Measurements from ENCODE around the gene SEPTIN2.
"Not testable (repeated sequence)": the region's sequence is repeated elsewhere in the genome, so short reads cannot be mapped to it uniquely, and the experiment has no call there.

SEPTIN2 gene

DNA sequence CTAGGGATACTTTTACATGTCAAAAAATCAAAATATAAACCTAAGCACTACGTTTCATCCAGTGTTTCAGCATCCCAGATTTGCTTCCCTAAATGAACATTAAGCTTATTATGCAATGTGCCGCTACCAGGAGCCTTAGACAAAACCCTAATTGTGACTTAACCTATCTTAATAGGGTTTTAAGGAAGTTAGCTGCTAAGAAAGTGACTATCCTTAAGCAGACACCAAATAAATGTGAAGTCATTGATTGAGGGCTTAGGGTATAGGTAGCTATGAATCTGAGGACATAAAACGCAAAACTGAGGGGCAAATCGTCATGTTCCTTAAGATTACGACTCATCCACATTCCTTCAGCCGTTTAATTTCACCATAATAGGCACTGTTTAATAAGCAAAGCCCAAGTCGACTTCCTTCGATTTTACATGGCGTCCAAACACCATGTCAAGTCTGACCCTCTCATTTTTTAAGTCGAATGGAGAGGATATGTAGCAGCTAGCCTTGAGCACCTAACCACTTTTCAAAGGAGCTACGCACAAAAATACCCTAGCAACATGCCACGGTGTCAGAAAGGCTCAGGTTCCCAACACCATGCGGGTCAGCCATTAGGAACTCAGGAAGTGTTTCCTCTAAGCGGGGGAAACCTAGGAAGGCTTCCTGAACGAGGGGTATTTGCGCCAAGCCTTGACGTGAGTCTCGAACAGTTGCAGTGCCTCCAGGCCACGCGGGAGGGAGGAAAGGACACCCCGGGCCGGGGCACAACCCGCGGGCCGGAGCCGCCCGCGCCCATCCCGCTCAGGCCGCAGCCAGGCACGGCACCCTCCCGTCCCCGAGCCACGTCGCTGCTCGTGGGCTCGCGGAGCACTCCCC lies 1.3 kb upstream of the SEPTIN2 start:
- no peak for DNase-seq

DNA sequence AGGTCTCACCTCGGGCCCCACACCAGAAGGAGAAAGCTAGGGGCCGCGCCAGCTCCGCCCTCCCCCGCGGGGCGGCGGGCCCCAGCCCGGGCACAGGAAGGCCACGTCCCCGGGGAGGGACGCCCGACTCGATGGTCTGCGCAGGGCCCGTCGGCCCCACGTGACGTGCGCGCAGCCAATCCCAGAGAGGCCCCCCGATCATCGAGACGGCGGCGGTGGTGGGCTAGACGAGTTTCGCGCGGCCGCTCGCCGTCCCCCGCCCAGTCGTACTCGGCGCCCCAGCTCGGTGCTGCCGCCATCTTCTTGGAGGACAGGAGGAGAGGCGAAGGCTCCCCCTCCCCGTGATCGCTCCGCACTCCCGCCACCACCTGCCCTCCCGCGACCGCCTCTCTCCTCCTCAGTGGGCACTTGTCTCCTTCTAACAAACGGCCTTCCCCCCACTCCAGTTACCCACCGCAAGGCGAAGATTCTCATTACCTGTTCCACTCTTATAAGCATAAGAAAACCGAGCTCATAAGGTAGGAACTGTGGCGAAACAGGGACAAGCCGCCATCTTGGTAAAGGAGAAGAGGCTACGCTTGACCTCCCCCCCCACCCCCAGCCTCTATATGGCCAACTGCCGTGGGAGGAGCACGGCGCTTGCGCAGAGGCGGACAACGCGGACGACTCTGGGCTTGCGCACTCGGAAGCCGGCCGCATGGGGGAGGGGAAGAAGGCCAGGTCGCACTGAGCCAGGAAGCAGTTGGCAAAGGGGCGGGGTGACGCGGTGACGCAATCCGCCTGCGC lies 439 bp upstream of the SEPTIN2 start, which contains the start of gene HDLBP:
HDLBP (minus strand) TSS at position 580 of the 786 bp plus-strand sequence. CDS start 48,803 bp downstream, outside the sequence.
- DNase-seq, result peak; percentile 100

DNA sequence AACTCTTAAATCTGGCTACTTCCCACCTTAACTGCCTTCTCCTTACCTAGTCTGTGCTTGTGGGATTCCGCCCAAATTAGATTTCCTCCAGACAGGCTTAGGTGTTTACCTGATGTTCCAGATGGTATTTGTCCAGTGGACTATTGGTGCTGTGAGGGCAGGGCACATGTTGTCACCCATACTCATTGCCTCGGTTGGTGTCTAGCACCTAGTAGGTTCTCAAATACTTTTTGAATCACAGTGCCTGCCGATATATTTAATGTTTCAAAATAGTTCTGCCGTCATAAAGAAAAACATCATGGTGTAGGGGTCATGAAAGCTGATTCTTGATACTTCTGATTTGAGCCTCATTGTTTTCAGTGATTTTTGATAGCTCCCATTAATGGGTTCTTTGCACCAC lies 1.1 kb downstream of the SEPTIN2 start:
- peak; percentile 15 for DNase-seq

DNA sequence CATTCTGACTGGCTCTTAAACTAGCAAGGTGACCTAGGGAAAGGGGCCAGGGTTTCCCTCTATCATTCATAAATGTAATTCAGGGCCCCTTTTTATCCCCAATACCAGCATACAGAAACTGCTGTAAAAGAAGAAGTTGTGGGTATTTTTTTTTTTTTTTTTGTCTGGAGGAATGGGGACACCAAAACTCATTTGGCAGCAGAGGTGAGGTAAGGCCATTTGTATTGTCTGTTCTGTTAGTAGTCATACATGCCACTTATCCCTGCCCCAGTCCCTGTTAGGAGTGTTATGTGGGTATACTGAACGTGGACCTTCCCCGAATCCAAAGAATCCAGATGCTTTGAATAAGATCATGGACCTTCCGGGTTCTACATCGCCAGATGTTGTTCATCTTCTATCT lies 1.7 kb downstream of the SEPTIN2 start:
- DNase-seq, result no peak

DNA sequence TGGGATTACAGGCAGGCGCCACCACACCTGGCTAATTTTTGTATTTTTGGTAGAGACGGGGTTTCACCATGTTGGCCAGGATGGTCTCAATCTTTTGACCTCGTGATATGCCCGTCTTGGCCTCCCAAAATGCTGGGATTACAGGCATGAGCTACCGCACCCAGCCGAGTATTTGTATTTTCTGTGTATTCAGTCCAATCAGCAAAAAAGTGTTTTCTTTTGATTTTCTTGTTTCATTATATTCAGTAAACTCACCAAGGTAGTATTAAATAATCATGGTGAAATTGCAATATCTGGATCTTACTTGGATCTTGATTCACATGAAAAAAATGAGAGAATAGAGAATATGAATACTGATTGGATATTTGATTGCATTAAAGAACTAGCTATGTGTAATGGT lies 3.1 kb downstream of the SEPTIN2 start:
- not testable (repeated sequence) for DNase-seq

DNA sequence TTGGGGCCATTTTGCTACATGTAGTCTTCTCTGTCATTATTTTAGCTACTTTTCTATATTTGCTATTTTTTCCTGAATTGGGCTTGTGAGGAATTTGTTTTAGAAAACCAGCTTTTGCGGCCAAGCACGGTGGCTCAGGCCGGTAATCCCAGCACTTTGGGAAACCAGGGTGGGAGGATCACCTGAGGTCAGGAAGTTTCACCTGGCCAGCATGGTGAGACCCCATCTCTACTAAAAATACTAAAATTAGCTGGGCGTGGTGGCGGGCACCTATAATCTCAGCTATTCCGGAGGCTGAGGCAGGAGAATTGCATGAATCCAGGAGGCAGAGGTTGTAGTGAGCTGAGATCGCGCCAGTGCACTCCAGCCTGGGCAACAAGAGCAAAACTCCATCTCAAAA lies 4.7 kb downstream of the SEPTIN2 start:
- no peak for DNase-seq

DNA sequence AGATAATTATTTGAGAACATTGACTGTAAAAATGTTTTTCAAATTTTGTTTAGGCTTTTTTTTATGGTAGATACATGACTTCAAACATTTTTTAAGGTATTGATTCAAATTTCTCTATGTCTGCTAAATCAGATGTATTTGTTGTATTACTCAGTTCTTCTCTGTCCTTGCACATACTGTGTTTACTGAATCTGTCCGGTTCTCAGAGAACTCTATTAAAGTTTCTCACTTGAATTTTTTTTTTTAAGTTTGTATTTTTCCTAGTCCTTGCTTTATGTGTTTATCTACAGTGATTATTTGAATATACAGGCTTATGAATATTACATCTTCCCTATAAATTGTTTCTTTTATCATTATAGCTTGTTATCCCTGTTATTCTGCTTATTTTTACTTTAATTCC lies 5.3 kb downstream of the SEPTIN2 start:
- no peak for DNase-seq

DNA sequence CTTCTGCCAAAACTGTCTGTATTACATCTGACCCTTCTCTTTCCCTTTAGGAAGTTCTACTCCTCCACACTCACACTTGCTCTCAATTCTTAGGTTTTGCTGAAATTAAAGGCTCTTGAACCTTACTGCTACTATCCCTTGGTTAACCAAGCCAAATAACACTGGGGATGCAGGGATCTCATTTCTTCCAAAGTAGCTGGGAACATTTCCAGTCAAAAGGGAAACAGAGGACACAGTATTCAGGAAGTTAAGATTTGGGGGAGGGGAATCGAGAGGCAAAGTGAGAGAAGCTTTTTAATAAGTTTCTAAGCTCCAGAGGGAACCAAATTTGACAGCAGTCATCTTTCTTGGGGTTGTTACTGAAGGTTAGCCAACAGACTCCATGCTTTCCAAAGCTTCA lies 6.2 kb downstream of the SEPTIN2 start:
- DNase-seq, result no peak

DNA sequence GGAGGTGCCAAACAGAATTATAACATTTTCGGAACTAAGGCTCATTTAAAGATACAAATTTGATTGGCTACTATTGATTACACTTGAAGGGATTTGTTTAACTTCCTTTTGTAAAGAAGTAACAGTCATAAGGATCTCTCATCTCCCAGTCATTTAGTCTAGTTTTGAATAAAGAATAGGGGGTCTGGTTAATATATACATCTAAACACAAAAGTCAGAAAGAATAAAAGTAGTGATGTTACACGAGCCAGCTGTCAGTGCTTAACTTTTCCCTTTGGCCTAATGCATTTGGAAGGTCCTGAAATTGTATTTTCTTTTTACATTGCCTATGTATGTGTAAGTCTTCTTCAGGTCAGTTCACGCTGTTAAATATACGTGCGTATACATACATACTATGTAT lies 8.1 kb downstream of the SEPTIN2 start:
- DNase-seq, result no peak

DNA sequence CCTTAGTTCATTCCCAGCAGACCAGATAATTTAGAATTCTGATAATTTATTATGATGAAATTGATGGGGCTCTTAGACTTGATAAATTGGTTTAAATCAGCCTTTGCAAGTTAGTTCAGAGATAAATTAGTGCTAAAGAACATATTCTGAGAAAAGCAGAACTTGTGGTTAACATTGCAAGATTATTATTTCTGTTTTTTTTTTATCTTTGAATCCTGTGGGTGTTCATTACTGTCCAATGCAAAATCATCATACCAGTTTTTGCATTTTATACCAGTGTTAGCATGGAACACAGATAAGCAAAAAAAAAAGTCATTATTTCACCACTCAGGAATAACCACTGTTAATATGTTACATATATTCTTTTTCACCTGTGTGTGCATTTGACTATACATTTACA lies 9.1 kb downstream of the SEPTIN2 start:
- no peak for DNase-seq

DNA sequence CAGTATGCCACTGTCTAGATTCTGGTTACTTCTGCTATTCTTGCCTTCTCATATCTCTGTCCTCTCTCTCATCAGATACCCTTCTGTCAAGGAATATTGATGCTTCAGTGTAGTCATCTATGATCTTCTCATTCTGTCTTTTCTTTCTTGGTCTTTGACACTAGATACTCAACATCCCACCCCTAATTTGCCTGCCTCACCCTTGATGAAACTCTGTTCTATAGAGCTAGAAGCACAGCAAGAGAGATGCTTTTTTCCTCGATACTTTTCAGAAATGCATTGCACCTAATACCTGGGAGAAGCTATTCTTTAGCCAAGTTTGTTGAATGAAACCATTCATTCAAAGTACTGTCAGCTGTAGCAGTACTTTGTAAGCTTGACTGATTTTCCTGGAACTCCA lies 9.5 kb downstream of the SEPTIN2 start:
- DNase-seq, result no peak

DNA sequence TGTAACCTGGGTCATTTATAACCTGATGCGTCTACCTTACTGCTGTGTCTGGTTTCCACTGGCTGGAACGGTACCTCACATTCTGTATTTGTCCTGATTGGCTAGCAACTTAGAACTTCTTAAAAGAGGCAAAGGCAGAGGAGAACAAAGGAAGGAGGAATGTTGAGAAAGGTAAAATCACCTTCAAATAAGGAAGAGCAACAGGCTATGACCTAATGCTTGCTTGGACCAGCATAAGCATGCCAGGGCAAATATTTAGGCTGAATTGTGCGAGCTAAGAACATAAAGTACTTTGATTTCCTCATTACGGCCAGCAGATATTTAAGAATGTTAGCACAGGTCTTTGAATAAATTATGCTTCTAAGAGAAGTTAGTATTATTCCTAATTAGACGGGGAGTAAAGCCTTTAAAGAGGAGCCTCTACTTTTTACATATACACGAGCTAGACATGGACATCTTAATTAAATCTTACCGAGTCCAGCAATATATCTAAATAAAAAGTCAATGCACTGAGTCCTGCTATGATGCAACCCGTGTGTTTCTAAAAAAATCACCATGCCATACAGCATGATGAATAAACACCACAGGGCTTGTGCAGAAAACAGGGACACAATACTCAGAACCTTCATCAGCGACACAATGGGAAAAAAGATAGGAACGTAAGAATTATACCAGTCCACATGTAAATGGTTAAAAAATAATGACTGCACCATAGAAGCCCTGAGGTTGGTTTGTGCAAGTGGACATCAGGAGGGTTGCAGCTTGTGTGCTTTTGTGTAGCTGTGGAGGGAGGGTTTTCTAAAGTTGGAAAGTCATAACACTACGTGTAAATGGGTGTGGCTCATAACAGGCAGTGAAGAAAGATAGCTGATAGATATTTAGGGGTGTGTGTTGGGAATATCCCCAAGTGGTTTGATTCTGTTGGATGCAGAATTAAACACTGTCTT lies 14.2 kb downstream of the SEPTIN2 start:
- DNase-seq, result no peak

DNA sequence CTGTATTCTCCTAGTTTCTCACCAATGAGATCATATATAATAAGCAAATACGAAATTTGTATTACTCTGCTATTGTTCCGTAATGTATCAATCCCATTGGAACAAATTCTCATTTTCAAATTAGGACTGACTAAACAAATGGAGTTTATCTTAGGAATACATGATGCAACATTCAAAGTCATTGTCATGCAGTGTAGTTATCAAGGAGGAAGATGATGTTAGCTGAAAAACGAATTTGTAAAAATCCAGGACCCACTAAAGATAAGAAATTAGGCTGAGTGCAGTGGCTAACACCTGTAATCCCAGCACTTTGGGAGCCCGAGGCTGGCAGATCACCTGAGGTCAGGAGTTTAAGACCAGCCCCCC lies 14.9 kb downstream of the SEPTIN2 start:
- DNase-seq, result no peak

DNA sequence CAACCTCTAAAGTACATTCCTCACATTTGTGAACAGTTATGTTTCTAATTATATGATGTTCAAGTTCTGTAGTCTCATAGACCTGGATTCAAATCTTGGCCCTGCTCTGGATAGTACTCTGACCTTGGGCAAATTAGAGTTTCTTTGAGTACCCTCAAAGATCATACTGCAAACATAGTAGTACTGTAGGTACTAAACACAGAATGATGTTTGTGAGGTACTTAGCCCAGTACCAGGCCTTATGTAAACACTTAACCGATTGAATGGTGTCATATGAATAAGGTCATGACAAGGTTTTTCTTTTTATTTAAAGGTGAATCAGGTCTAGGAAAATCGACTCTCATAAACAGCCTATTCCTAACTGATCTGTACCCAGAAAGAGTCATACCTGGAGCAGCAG lies 19.1 kb downstream of the SEPTIN2 start:
- no peak for DNase-seq

DNA sequence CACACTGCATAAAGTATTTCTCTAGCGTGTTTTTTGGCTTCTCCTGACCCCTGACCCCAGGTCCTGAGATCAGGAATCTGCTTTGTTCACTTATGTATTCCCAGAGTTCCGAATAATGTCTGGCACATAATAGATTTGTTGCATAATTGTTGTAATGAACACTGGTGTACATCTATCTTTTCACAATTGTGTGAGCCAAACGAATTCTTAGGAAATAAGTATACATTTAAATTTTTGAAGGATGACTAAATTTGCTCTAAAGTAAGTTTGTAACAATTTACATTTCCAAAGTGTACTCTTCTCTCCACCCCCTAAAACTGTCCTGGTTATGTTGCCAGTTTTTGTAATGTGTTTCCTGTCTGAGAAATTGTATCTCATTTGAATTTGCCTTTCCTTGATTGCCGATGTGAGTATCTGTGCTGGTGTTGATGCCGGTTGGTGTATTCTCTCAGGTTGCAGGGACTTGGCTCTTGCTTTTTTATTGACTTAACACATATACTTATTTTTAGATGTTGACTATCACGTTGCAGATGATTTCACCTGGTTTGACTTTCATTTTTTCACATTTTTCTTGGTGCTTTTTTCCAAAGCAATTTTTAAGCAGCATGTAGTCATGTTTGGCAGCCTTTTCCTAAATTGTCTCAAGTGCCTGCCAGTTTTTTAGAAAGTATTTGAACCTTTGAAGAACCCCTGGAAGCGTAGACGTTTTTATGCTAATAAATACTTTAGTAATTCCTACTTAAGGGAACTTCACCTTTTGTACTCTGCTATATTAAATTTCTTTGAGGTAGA lies 24.3 kb downstream of the SEPTIN2 start:
- DNase-seq, result no peak

DNA sequence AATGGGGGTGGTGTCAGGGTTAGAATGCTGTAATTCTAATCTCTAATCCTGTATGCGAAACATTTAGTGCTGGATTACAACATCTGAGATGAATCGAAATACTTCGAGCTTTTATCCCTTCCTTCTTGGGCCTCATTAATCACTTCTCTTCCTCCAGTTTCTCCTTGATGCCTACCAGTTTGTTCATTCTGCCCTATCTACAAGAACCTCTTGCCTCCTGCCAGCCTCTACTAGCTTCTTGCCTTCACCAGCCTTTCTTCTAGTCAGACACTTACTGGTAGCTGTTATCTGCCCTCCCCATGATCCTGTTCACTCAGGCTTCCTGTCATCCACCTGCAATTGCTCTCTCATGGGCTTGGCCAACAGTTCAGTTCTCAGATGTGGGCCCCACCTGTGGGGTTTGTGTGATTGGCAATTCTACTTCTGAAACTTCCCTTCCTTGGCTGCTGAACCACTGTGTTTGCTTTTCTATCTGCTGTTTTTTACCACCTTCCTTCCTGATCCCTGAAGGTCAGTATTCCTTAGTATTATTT lies 25.0 kb downstream of the SEPTIN2 start:
- DNase-seq, result no peak

DNA sequence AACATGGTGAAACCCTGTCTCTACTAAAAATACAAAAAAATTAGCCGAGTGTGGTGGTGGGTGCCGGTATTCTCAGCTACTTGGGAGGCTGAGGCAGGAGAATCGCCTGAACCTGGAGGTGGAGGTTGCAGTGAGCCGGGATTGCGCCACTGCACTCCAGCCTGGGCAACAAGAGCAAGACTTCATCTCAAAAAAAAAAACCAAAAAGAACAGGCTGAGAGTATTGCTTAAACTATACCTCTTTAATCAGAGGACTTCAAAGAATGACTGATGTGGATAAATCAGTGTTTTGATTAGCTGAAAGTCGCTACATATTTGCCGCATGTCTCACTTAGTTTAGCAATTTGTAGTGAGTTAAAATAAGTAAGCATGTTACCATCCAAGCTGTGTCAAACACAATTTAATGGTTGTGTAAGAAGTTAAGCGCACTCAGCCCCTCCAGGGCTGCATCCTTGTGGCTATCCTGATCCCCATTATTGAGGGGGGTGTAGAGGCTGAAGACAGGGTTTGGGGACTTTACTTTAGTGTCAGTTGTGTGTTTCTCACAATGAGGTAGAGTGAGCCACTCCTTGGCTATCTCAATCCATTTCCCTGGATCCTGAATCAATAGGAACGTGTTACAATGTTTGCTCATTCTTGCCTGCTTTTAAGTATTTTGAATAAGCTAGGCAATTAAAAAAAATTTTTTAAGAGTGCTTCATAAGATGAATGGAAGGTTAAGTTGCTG lies 29.4 kb downstream of the SEPTIN2 start:
- DNase-seq, result no peak

DNA sequence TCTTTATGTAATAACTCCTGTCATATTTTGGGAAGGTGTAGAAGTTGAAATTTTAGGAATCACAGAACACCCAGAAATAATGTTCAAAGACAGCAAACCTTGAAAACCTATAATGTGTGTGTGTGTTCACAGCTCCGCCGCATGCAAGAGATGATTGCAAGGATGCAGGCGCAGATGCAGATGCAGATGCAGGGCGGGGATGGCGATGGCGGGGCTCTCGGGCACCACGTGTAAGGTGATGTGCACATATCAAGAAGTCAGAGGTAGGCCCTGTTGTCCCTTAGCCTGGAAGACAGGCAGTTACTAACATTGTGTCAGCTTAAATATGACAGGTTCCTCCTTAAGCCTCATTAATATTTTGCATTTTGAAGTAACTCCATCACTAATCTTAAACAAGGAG lies 34.2 kb downstream of the SEPTIN2 start:
- DNase-seq, result no peak

DNA sequence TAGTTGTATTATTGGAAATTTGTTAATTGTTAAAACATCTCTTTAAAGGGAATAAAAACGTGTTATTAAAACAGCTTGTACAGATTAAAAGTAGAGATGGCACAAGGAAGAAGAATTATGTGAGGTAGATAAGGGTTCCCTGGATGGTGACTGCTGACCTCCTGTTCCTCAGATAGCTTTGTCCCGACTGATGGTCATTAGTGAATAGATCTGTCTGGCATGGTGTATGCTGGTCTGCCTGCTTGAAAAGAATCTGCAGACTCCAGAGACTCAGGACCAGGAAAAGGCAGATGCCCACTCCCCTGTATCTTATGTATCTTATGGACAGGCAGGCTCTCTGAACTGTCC lies 34.8 kb downstream of the SEPTIN2 start:
- no peak for DNase-seq

DNA sequence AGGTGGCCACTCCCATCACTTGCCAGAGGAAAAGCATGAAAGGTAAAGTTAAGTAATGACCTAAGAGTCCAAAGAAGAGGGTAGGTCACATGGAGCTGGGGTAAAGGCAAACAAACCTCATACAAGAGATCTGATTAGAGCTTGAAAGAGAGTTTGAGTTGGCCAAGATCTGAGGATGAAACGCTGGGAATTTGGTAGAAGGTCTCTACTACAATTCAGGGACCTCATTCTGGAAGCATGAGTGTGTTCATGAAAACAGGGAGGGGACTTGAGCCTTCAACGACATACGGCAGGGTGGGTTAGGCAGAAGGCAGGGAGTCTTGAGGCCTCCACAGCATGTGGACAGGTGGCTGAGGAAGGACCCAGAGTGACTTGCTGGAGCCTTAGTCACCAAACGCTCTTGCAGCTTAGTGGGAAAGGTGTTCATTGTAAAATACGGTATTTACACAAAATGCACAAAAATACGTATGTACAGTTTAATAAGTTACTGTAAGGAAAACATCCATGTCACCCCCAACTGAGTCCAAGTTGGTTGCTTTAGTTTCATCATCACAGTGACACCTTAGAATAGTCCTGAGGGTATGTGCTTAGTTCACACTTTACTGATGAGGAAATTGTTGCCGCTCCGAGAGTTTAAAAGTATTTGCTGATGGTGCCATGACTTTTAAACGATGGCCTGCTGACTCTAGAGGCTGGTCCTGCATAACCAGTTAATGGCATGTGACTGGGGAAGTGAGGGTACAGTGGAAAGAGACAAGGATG lies 35.3 kb downstream of the SEPTIN2 start:
- no peak for DNase-seq

DNA sequence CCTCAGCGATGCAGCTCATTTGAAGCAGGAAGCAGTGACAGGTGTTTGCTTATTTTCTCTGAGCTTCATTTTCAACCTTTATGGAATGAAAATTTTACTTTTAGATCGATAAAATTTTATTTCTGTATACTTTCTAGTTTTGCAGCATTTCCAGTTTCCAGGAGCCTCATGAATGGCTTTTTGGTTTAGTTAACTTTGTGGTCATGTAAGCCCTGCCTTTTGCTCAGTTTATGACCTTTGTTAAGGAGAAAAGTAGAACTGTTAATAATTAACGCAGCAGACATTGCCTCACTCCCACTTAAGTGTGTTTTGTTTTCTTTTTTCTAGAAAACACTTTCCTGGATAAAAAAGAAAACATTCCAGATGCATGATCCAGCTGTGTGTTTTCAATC lies 35.9 kb downstream of the SEPTIN2 start:
- no peak for DNase-seq
